Activated T-helper 9 cell treated with anti-CD3 and anti-CD28 coated beads, Interleukin-2, amount 50 U/mL, for 16 hours (primary cell): ENCODE results near the gene P2RY2.

Experiments
- DNase-seq: peaks from one replicate; pipeline ENCODE4 v3.0.0-alpha.2; 2020; ENCODE audit warnings: low read depth

P2RY2 gene

GRCh38 chr11:73244589-73245240, 26.6 kb downstream of the P2RY2 start:
- no peak for DNase-seq

DNA sequence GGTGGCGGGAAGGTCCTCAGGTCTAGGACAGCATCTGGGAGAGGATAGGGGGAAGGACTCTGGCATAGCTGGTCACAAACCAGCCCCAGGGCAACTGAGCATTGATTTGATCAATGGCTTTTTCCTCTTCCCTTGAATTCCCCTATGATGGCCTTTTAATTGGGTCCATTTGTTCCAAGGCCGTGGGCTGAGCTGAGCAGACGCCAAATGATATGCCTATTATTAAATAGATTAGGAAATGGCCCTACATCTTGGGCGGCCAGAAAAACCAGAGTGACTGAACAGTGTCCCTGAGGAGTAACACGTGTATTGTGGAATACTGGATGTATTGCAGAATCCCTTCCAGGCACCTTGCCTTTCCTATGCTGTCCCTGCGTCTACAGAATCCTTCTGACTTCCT, 27.4 kb downstream of the P2RY2 start:
- no peak for DNase-seq

DNA sequence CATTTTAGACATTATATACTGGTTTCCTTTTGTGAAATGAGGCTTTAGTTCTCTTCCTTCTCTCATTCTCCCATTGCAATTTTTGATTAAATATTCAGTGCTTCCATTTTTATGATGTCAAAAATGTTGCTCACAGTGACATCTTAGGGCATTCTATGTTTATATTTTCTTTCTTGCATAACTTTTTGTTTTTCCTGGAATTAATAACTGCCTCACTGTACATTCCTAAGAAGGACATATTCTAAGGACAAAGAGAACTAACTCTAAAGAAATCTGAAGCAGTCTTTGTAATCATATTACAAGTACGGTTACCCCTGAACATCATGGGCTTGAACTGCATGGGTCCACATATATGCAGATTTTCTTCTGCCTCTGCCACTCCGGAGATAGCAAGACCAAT, 28.2 kb downstream of the P2RY2 start:
- no peak for DNase-seq

- no peak for DNase-seq
Observed at GRCh38 chr11:73248526-73249185, 30.6 kb downstream of the P2RY2 start.

GRCh38 chr11:73249304-73249703, 31.2 kb downstream of the P2RY2 start:
- no peak for DNase-seq

GRCh38 chr11:73249853-73250783, 32.0 kb downstream of the P2RY2 start:
- DNase-seq = no peak

GRCh38 chr11:73252577-73253191, 34.6 kb downstream of the P2RY2 start:
- DNase-seq = no peak

GRCh38 chr11:73257342-73258103, 39.4 kb downstream of the P2RY2 start:
- DNase-seq = no peak

- no peak for DNase-seq
Observed at GRCh38 chr11:73258104-73259035, 40.3 kb downstream of the P2RY2 start.

DNA sequence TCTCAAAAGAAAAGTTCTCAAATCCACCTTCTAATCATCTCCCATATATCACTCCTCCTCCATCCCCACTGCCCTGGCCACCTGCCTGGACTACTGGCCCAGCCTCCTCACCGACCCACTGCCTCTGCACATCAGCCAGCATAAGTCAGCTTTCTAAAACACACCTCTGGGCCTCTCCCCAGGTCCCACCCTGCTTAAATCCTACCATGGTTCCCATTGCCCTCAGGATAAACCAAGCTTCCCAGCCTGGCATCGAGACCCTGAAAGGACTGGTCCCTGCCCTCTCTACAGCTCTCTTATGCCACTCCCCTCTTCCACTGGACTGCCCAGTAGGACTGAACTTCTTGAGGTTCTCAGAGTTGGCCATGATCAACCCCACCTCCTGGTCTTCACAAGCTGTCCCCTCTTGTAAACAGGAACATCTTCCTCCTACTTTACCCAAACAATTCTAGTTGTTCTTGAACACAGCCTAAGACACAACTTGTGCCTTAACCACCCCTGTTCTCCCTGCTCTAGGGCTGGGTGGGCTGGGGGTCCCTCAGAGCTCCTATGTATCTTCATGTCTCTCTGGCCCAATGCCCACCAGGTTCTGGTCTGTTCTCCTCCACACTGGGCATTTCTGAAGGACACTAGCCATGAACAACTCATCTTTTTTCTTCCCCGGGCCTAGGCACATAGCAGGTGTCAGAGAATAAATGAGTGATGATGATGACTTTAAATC, 41.5 kb downstream of the P2RY2 start:
- DNase-seq = no peak

- no peak for DNase-seq
Observed at GRCh38 chr11:73260127-73260457, 42.0 kb downstream of the P2RY2 start.

- no peak for DNase-seq
Observed at GRCh38 chr11:73262851-73263495, 44.9 kb downstream of the P2RY2 start.

DNA sequence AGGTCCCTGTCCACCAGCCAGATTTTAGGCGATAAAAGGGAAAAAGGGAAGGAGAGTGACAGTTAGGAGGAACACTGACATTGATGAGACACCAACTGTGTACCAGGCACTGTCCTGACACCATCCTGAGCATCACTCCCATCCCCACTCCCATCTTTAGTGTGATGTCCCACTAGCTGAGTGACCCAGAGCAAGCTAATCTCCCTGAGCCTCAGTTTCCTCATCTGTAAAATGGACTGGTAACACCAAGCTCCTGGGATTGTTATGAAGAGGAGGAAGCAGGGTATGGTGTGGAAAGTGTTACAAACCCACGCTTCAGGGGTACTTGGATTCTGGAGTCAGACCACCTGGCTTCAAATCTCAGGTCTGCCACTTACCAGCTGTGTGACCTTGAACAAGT, 45.6 kb downstream of the P2RY2 start:
- no peak for DNase-seq

DNA sequence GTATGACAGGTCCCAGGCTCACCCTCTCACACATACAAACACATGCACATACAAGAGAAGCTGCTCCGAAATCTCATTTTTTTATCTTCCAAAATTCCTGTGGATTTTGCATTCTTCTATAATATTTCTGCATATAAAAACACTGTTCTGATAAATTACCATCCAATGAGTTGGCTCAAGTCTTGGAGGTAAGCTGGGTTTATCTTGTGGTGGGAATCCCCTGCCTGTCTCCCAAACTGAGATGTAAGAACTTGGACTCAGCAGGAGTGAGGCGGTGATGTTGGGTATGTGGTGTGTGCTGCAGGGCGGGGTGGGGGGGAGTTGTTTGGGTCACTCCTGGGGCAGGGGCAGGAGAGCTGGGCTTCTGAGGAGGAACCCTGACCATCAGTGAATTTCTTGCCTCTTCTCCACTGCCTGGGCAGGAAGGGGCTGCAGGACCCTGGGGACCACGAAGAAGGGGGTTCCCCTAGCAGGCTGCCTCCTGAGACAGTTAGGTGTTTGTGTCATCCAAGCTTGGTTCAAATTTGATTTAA, 47.3 kb downstream of the P2RY2 start:
- DNase-seq = no peak

GRCh38 chr11:73265853-73266645, 48.0 kb downstream of the P2RY2 start:
- no peak for DNase-seq

- DNase-seq = no peak
Observed at GRCh38 chr11:73266646-73267020, 48.6 kb downstream of the P2RY2 start.

- no peak for DNase-seq
Observed at GRCh38 chr11:73267122-73267846, 49.2 kb downstream of the P2RY2 start.
